ENCODE data around the gene EIPR1.

The EIPR1 gene

DNA sequence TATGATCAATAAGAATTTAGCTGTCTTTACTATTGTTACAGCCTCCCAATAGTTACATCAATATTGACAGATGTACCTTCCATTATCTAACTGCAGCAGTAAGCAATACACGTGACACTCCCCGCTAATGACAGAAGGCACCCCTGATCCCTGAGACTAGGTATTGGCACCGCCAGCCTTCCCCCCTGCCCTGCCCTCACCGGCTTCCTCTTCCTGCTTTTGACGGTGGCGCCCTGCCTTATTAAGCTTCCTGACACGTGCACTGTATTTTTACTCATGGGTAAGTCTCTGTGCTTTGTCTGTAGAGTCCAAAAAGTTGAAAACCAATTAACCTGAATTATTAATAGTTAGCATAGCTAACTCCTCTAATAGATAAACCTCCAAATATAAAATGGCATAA lies 223.5 kb downstream of the EIPR1 start:
- H2BK120ac ChIP-seq (ENCODE audit: low read depth, low read length): no peak overlapping the region
- no peaks in the 10 kb centered on the region for H3K79me2 ChIP-seq (ENCODE audit: control insufficient read depth, insufficient read depth, low read length)
- H3K4me3 ChIP-seq (ENCODE audit: low read length): no peak overlapping the region
- H2AK5ac ChIP-seq (ENCODE audit: low read length): no peak overlapping the region
- H4K5ac ChIP-seq (ENCODE audit: low read length): no peak overlapping the region
- H3K36me3 ChIP-seq (ENCODE audit: control insufficient read depth, insufficient read depth, low read length): no peaks in the 10 kb centered on the region
- H2BK15ac ChIP-seq (replicated peaks; ENCODE audit: low read depth): no peak overlapping the region
- no peak overlapping the region for H2BK5ac ChIP-seq (ENCODE audit: low read length)
- no peak overlapping the region for H3K9ac ChIP-seq (ENCODE audit: low read length)
- H3K27me3 ChIP-seq (ENCODE audit: insufficient read depth, low read length, poor library complexity): no peaks in the 10 kb centered on the region
- no peak overlapping the region for H3K27ac ChIP-seq (ENCODE audit: low read depth, low read length)
- no peak overlapping the region for H4K8ac ChIP-seq (ENCODE audit: low read depth, low read length)
- no peaks in the 10 kb centered on the region for H3K79me1 ChIP-seq (ENCODE audit: low read length)
- no peak overlapping the region for H3K23ac ChIP-seq (ENCODE audit: low read length)
- H3K56ac ChIP-seq (ENCODE audit: low read length): no peak overlapping the region
- no peak for DNase-seq
- no peaks in the 10 kb centered on the region for H3K4me1 ChIP-seq (ENCODE audit: control insufficient read depth, low read depth, low read length)
- WGBS (ENCODE audit: extremely low coverage, insufficient coverage, low lambda C conversion rate): no CpG with 5 or more reads among the region's 7 CpGs
- H3K4me2 ChIP-seq (ENCODE audit: low read length): no peak overlapping the region
- no peak overlapping the region for H3K18ac ChIP-seq (ENCODE audit: low read length)
- H3K4ac ChIP-seq (ENCODE audit: low read depth, low read length): no peak overlapping the region

DNA sequence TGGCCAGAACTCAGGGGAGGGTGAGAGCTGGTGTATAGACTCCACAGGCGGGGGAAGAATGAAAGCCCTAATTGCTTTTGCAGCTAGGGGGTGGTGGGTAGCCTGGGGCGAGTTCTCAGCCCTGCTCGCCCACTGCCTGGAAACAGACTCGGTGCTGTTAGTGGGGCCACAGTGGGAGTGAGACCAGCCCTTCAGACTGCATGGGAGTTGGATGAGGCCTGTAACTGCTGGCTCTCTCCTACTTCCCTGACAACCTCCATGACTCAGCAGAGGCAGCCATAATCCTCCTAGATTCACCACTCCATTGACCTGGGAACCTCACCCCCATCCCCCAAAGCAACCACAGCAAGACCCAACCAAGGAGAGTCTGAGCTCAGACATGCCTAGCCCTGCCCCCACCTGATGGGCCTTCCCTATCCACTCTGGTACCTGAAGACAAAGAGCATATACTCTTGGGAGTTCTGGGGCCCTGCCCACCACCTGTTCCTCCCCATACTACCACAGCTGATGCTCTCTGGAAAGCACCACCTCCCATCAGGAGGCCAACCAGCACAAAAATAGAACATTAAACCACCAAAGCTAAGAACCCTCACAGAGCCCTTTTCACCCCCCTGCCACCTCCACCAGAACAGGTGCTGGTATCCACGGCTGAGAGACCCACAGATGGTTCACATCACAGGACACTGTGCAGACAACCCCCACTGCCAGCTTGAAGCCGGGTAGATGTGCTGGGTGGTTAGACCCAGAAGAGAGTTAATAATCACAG lies 226.3 kb downstream of the EIPR1 start:
- no peak overlapping the region for H4K8ac ChIP-seq (ENCODE audit: low read depth, low read length)
- H2BK120ac ChIP-seq (ENCODE audit: low read depth, low read length): no peak overlapping the region

DNA sequence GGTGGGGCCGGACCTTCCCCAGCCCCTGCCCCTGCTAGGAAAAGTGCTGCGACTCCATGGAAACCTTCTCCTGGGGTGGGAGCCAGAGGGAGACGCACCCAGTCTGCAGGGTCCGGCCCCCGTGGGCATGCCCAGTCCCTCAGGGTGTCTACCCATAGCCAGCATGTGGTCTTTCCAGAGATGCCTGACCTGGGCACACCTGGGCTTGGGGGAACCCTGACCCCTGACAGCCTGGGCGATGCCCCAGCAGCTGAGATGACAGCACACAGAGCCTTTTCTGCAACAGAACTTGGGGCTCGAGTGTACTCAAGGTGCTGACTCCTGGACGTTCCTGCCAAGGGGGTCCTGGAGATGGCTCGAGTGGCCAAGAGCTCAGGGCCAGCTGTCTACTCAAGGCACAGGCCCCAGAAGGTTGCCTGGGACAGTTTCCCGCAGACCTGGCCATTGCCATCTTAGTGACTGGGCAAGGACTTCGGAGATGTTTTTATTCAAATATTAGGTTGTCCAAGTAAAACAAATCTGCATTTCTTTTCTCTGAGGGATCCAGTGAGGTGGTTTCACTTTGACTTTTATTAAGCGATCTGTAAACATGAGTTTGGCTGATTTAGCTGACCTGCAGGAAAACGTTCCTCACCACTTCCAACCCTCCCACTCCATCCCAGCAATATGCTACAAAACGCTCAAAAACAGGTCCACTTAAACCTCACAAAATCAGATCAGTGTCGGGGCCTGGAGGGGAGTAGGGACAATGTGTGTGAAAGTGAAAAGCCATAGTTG lies 228.0 kb downstream of the EIPR1 start:
- H3K79me2 ChIP-seq (ENCODE audit: control insufficient read depth, insufficient read depth, low read length): no peaks in the 10 kb centered on the region
- H3K79me1 ChIP-seq (ENCODE audit: low read length): no peaks in the 10 kb centered on the region
- H3K4me3 ChIP-seq (ENCODE audit: low read length): no peak overlapping the region
- DNase-seq: no peak
- H3K4me2 ChIP-seq (ENCODE audit: low read length): no peak overlapping the region
- H2BK120ac ChIP-seq (ENCODE audit: low read depth, low read length): no peak overlapping the region
- no peak overlapping the region for H3K4ac ChIP-seq (ENCODE audit: low read depth, low read length)
- no peaks in the 10 kb centered on the region for H3K27me3 ChIP-seq (ENCODE audit: insufficient read depth, low read length, poor library complexity)
- H2BK15ac ChIP-seq (replicated peaks; ENCODE audit: low read depth): no peak overlapping the region
- H3K36me3 ChIP-seq (ENCODE audit: control insufficient read depth, insufficient read depth, low read length): no peaks in the 10 kb centered on the region
- H3K18ac ChIP-seq (ENCODE audit: low read length): no peak overlapping the region
- H3K56ac ChIP-seq (ENCODE audit: low read length): no peak overlapping the region
- no peak overlapping the region for H2AK5ac ChIP-seq (ENCODE audit: low read length)
- H3K4me1 ChIP-seq (ENCODE audit: control insufficient read depth, low read depth, low read length): no peaks in the 10 kb centered on the region
- H3K23ac ChIP-seq (ENCODE audit: low read length): no peak overlapping the region
- no peak overlapping the region for H4K8ac ChIP-seq (ENCODE audit: low read depth, low read length)
- no CpG with 5 or more reads among the region's 15 CpGs for WGBS (ENCODE audit: extremely low coverage, insufficient coverage, low lambda C conversion rate)
- no peak overlapping the region for H3K27ac ChIP-seq (ENCODE audit: low read depth, low read length)
- H2BK5ac ChIP-seq (ENCODE audit: low read length): no peak overlapping the region
- H3K9ac ChIP-seq (ENCODE audit: low read length): no peak overlapping the region
- H4K5ac ChIP-seq (ENCODE audit: low read length): no peak overlapping the region

More for the DNA sequence above, 226.3 kb downstream of the EIPR1 start:
- no peak overlapping the region for H3K27ac ChIP-seq (ENCODE audit: low read depth, low read length)
- H3K36me3 ChIP-seq (ENCODE audit: control insufficient read depth, insufficient read depth, low read length): no peaks in the 10 kb centered on the region
- no CpG with 5 or more reads among the region's 6 CpGs for WGBS (ENCODE audit: extremely low coverage, insufficient coverage, low lambda C conversion rate)
- no peaks in the 10 kb centered on the region for H3K79me2 ChIP-seq (ENCODE audit: control insufficient read depth, insufficient read depth, low read length)
- no peaks in the 10 kb centered on the region for H3K27me3 ChIP-seq (ENCODE audit: insufficient read depth, low read length, poor library complexity)
- no peaks in the 10 kb centered on the region for H3K4me1 ChIP-seq (ENCODE audit: control insufficient read depth, low read depth, low read length)
- no peak overlapping the region for H3K9ac ChIP-seq (ENCODE audit: low read length)
- no peak overlapping the region for H2BK5ac ChIP-seq (ENCODE audit: low read length)
- no peak overlapping the region for H3K23ac ChIP-seq (ENCODE audit: low read length)
- no peak for DNase-seq
- no peak overlapping the region for H3K4me3 ChIP-seq (ENCODE audit: low read length)
- no peak overlapping the region for H4K5ac ChIP-seq (ENCODE audit: low read length)
- H3K79me1 ChIP-seq (ENCODE audit: low read length): no peaks in the 10 kb centered on the region
- no peak overlapping the region for H3K4me2 ChIP-seq (ENCODE audit: low read length)
- no peak overlapping the region for H2AK5ac ChIP-seq (ENCODE audit: low read length)
- H2BK15ac ChIP-seq (replicated peaks; ENCODE audit: low read depth): no peak overlapping the region
- H3K4ac ChIP-seq (ENCODE audit: low read depth, low read length): no peak overlapping the region
- H3K18ac ChIP-seq (ENCODE audit: low read length): no peak overlapping the region
- H3K56ac ChIP-seq (ENCODE audit: low read length): no peak overlapping the region

DNA sequence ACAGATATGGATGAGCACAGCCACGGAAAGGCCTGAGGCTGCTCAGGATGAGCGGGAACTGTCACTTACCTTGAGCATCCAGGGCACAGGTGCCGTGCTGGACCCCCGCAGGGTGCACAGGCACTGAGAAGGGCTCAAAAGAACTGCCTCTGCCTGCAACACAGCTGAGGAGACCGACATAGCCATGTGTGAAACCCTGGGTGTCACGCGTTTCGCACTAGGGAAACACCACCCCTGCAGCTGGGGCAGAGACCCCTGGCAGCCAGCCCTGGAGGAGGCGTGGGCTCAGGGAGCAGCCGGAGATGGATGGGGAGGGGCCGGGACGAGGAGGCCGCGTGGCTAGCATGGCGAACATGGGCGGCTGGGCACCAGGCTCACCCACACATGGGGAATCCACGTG lies 228.9 kb downstream of the EIPR1 start:
- H3K18ac ChIP-seq (ENCODE audit: low read length): no peak overlapping the region
- no peak overlapping the region for H2BK15ac ChIP-seq (replicated peaks; ENCODE audit: low read depth)
- H3K4me3 ChIP-seq (ENCODE audit: low read length): no peak overlapping the region
- no peaks in the 10 kb centered on the region for H3K27me3 ChIP-seq (ENCODE audit: insufficient read depth, low read length, poor library complexity)
- WGBS (ENCODE audit: extremely low coverage, insufficient coverage, low lambda C conversion rate): no CpG with 5 or more reads among the region's 17 CpGs
- no peaks in the 10 kb centered on the region for H3K79me1 ChIP-seq (ENCODE audit: low read length)
- H3K23ac ChIP-seq (ENCODE audit: low read length): no peak overlapping the region
- H2BK120ac ChIP-seq (ENCODE audit: low read depth, low read length): no peak overlapping the region
- no peak overlapping the region for H3K56ac ChIP-seq (ENCODE audit: low read length)
- no peak overlapping the region for H2BK5ac ChIP-seq (ENCODE audit: low read length)
- H3K79me2 ChIP-seq (ENCODE audit: control insufficient read depth, insufficient read depth, low read length): no peaks in the 10 kb centered on the region
- H3K4me1 ChIP-seq (ENCODE audit: control insufficient read depth, low read depth, low read length): no peaks in the 10 kb centered on the region
- H4K5ac ChIP-seq (ENCODE audit: low read length): no peak overlapping the region
- no peak overlapping the region for H3K9ac ChIP-seq (ENCODE audit: low read length)
- no peak overlapping the region for H2AK5ac ChIP-seq (ENCODE audit: low read length)
- H4K8ac ChIP-seq (ENCODE audit: low read depth, low read length): no peak overlapping the region
- H3K4ac ChIP-seq (ENCODE audit: low read depth, low read length): no peak overlapping the region
- no peaks in the 10 kb centered on the region for H3K36me3 ChIP-seq (ENCODE audit: control insufficient read depth, insufficient read depth, low read length)
- H3K4me2 ChIP-seq (ENCODE audit: low read length): no peak overlapping the region
- no peak overlapping the region for H3K27ac ChIP-seq (ENCODE audit: low read depth, low read length)
- no peak for DNase-seq

DNA sequence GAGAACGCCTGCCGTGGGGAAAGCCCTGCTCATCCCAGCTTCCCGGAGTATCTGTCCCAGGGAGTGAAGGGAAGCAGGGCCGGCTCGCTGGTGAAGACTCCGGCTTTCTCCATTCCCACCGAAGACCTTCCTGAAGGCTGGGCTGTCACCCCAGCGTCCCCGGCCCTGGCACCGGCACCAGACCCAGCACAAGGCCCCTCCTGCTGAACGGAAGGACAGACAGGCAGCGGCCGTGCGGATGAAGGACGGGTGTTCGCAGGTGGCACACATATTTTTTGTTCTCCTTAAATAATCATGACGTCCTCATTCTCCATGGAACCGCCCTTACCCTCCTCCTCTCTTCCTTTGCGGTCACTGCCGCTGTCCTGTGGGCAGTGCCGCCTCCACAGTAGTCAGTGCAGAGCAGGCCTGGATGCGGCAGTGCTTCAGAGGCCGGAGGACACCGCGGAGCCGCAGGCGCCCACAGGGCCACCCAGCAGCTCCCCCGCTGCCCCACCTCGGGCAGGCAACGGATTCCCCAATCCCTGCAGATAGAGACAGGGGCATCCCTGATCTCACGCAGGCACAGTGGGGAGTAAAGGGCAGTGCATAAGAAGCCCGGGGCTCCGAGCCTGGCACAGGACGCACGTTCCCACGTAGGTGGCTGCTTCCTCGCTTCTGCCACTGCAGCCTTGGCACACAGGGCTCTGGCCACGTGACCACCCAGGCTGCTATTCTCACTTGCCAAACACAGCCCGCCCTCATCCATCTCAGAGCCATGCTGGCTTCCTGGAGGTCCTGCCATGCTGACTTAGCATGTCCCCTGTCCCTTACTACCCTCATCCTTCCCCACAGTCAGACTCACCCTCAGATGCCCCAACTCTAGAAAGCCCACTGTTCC lies 229.7 kb downstream of the EIPR1 start:
- no peak overlapping the region for H3K18ac ChIP-seq (ENCODE audit: low read length)
- H2BK15ac ChIP-seq (replicated peaks; ENCODE audit: low read depth): no peak overlapping the region
- no peak overlapping the region for H2BK120ac ChIP-seq (ENCODE audit: low read depth, low read length)
- no peak overlapping the region for H3K9ac ChIP-seq (ENCODE audit: low read length)
- no peak overlapping the region for H3K27ac ChIP-seq (ENCODE audit: low read depth, low read length)
- H3K4me3 ChIP-seq (ENCODE audit: low read length): no peak overlapping the region
- H3K79me1 ChIP-seq (ENCODE audit: low read length): no peaks in the 10 kb centered on the region
- H3K4me2 ChIP-seq (ENCODE audit: low read length): no peak overlapping the region
- no peaks in the 10 kb centered on the region for H3K36me3 ChIP-seq (ENCODE audit: control insufficient read depth, insufficient read depth, low read length)
- no peak overlapping the region for H4K8ac ChIP-seq (ENCODE audit: low read depth, low read length)
- no peak overlapping the region for H2BK5ac ChIP-seq (ENCODE audit: low read length)
- H3K56ac ChIP-seq (ENCODE audit: low read length): no peak overlapping the region
- H3K4me1 ChIP-seq (ENCODE audit: control insufficient read depth, low read depth, low read length): no peaks in the 10 kb centered on the region
- no peak overlapping the region for H3K4ac ChIP-seq (ENCODE audit: low read depth, low read length)
- H3K27me3 ChIP-seq (ENCODE audit: insufficient read depth, low read length, poor library complexity): no peaks in the 10 kb centered on the region
- no peaks in the 10 kb centered on the region for H3K79me2 ChIP-seq (ENCODE audit: control insufficient read depth, insufficient read depth, low read length)
- no CpG with 5 or more reads among the region's 39 CpGs for WGBS (ENCODE audit: extremely low coverage, insufficient coverage, low lambda C conversion rate)
- H3K23ac ChIP-seq (ENCODE audit: low read length): no peak overlapping the region
- H4K5ac ChIP-seq (ENCODE audit: low read length): no peak overlapping the region
- H2AK5ac ChIP-seq (ENCODE audit: low read length): no peak overlapping the region
- no peak for DNase-seq

Measured in mesendoderm (in vitro differentiated cells).